ENCODE measurements around the gene YWHAQ. TPM values are rescaled to one million over a fixed set of nuclear protein-coding genes. Genes with fewer than 3 reads are reported as not detected.

YWHAQ gene
- total and polyA plus RNA-seq, 7 donors, result 179 to 273 (median 216) TPM

DNA sequence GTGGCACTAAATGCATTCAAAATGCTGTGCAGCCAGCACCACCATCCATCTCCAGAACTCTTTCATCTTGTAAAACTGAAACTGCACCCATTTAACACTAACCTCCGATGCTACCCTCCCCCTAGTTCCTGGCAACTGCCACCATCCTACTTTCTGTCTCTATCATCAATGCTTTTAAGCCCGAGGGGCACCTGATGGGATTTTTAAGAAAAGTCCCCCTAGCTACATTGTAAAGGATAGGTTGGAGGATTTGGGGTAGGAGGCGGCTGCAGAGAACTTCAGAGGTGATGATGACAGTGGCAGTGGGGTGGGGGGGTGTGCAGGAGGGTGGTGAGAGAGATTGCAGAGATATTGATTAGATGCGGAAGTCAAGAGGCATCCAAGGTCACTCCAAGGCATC lies 10.8 kb upstream of the YWHAQ start:
- H3K4me1 ChIP-seq, result peaks cover 0 to 27% (median 23%) of the 10 kb centered on the region in 4 donors
- no peak for DNase-seq
- no peak overlapping the region for H3K27ac ChIP-seq
- intact Hi-C loops (cut with DNase I), result no loop called here
- no peak overlapping the region for H3K4me3 ChIP-seq
- TF ChIP-seq POLR2AphosphoS5 (IDR thresholded peaks at IDR 0.05), result no peak
- TF ChIP-seq, protein P1, sequence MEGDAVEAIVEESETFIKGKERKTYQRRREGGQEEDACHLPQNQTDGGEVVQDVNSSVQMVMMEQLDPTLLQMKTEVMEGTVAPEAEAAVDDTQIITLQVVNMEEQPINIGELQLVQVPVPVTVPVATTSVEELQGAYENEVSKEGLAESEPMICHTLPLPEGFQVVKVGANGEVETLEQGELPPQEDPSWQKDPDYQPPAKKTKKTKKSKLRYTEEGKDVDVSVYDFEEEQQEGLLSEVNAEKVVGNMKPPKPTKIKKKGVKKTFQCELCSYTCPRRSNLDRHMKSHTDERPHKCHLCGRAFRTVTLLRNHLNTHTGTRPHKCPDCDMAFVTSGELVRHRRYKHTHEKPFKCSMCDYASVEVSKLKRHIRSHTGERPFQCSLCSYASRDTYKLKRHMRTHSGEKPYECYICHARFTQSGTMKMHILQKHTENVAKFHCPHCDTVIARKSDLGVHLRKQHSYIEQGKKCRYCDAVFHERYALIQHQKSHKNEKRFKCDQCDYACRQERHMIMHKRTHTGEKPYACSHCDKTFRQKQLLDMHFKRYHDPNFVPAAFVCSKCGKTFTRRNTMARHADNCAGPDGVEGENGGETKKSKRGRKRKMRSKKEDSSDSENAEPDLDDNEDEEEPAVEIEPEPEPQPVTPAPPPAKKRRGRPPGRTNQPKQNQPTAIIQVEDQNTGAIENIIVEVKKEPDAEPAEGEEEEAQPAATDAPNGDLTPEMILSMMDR (IDR thresholded peaks at IDR 0.05), result no peak
- no peak for TF ChIP-seq EP300 (IDR thresholded peaks at IDR 0.05)
- no peak for TF ChIP-seq POLR2A (IDR thresholded peaks at IDR 0.05)
- H3K36me3 ChIP-seq, result no peaks in the 10 kb centered on the region
- 48 to 63% methylated on average over 4 of the region's 4 CpGs for WGBS, 2 donors
- no peaks in the 10 kb centered on the region for H3K27me3 ChIP-seq
- H3K9me3 ChIP-seq, result no peaks in the 10 kb centered on the region

DNA sequence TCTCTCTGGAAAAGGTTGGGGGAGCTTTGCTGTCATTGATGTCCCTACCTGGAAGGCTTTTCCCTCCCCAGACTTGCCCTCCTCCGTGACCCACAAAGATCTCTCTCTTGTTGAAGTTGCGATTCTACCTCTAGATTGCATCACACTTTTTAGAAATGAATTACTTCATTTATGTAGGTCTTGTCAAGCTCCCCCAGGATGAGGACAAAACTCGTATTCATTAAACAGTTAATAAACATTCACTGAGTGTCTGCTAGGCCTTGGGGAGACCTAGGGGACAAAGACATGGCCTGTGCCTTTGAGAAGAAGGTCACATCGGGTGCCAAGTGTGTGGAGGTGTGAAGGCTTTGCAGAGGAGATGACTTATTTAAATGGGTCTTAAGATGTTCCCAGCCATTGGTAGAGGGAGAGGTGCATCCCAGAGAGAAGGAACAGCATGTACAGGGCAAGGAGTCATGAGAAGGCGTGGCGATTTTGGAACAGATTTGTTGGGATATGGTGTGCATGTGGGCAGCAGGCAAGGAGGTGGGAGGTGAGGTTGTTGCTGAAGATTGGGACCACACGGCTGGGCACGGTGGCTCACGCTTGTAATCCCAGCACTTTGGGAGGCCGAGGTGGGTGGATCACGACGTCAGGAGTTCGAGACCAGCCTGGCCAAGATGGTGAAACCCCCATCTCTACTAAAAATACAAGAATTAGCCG lies 9.8 kb upstream of the YWHAQ start:
- Histone ChIP-seq H3K4me3 (no peak overlapping the region), H3K27me3 (no peaks in the 10 kb centered on the region), H3K4me1 (peaks cover 0 to 27% (median 23%) of the 10 kb centered on the region in 4 donors), H3K27ac (no peak overlapping the region), H3K36me3 (no peaks in the 10 kb centered on the region), H3K9me3 (no peaks in the 10 kb centered on the region)
- TF ChIP-seq, protein P1 (IDR thresholded peaks at IDR 0.05), result no peak
- TF ChIP-seq POLR2A (IDR thresholded peaks at IDR 0.05) (no peak), EP300 (IDR thresholded peaks at IDR 0.05) (no peak), POLR2AphosphoS5 (IDR thresholded peaks at IDR 0.05) (no peak)
- 84 to 86% methylated on average over 14 of the region's 14 CpGs for whole genome bisulfite sequencing, 2 donors
- intact Hi-C loops (cut with DNase I), result no loop called here
- DNase-seq, result no peak

DNA sequence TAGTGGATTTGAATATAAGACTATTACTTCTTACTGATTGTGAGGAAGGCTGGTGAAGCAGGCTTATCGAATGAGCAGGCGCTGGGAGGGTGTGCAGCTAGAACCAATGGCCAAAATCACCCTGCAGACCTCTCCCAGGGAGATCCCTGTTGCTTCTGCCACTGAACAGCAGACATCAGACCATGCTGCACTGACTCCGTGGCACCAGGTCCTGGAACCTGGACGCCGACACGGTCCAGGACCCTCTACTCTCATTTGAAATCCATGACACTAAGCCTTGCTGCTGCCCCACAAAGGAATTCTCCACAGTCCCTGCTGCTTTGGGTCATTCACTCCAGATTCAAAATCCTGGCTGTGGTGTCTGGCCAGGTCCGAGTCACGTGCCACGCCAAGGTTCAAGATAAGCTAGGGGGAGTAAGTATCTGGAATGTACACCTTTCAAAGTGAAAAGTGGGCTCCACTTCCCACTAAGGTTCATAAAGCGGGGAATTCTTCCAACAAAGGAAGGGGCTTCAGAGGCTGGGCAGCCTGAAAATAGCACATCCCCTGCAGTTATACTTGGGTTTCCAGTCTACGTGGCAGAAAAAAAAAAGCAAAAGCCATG lies 9.0 kb upstream of the YWHAQ start:
- TF ChIP-seq, protein P1 (IDR thresholded peaks at IDR 0.05), result no peak
- TF ChIP-seq EP300 (IDR thresholded peaks at IDR 0.05) (no peak), POLR2AphosphoS5 (IDR thresholded peaks at IDR 0.05) (no peak), POLR2A (IDR thresholded peaks at IDR 0.05) (no peak)
- intact Hi-C loops (cut with DNase I), result loop anchor here (10.0 kb wide), 1 partner anchor 405 kb away; the partner anchor contains the start of gene KLF11
- H3K4me3 ChIP-seq, result no peak overlapping the region
- no peaks in the 10 kb centered on the region for H3K36me3 ChIP-seq
- H3K27ac ChIP-seq, result peak overlapping the region; percentile 56 to 82 (median 74)
- DNase-seq, result no peak
- WGBS, 2 donors, result 92 to 94% methylated on average over 11 of the region's 11 CpGs
- H3K4me1 ChIP-seq, result peaks cover 0 to 27% (median 23%) of the 10 kb centered on the region in 4 donors
- no peaks in the 10 kb centered on the region for H3K9me3 ChIP-seq
- H3K27me3 ChIP-seq, result no peaks in the 10 kb centered on the region

DNA sequence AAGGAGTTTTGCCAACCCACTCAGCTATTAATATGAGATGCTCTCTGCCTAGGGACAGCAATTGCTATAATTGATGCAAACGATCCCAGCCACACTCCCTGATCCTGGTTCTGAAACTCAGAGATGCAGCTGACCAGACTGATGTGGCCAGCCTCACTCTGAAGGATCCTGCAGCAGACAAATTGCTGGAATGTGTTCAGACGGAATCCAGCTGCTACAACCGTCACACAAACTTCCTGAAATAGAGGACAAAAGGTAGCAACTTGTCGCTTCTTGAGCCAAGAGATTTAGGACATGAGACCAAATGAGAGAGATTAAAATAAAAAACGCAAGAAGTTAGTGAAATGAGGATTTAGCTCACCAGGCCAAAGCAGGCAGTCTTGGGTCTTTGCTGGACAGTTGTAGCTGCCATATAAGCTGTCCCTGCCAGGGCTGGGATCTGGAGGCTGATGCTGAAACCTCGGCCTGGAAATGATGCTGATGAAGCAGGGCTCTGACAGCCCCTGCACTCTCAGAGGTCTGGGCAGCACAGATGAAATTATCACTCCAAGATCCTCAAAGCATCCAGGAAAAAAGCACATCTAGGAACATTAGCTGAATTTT lies 8.3 kb upstream of the YWHAQ start:
- peak overlapping the region; percentile 56 to 82 (median 74) for H3K27ac ChIP-seq
- H3K4me3 ChIP-seq, result no peak overlapping the region
- peaks cover 0 to 27% (median 23%) of the 10 kb centered on the region in 4 donors for H3K4me1 ChIP-seq
- H3K9me3 ChIP-seq, result no peaks in the 10 kb centered on the region
- TF ChIP-seq POLR2AphosphoS5 (IDR thresholded peaks at IDR 0.05) (peak in 2 of 4 donors; percentile 20 to 36), POLR2A (IDR thresholded peaks at IDR 0.05) (no peak), EP300 (IDR thresholded peaks at IDR 0.05) (no peak)
- TF ChIP-seq, protein P1 (IDR thresholded peaks at IDR 0.05), result no peak
- DNase-seq, result no peak
- H3K36me3 ChIP-seq, result no peaks in the 10 kb centered on the region
- H3K27me3 ChIP-seq, result no peaks in the 10 kb centered on the region
- intact Hi-C loops (cut with DNase I), result loop anchor here (10.0 kb wide), 1 partner anchor 406 kb away; the partner anchor contains the start of gene KLF11
- 72% methylated on average over 6 of the region's 6 CpGs for WGBS, 2 donors
